HG03175 (cell line): ENCODE data around the gene SLC5A6.
A peak's percentile ranks its signal among the peaks of the same experiment; 100 is the strongest.

Experiments
- ATAC-seq: cut with Tn5 transposase; IDR thresholded peaks from one replicate; pipeline ENCODE4 v1.9.1; 2021; ENCODE audit warnings: mild to moderate bottlenecking, moderate library complexity; ENCODE audit not compliant: unreplicated experiment

The SLC5A6 gene

GRCh38 chr2:27237341-27237945, 25.4 kb upstream of the SLC5A6 start:
- no peak for ATAC-seq

- no peak for ATAC-seq
These were observed 24.6 kb upstream of the SLC5A6 start for GRCh38 chr2:27236626-27237025.

GRCh38 chr2:27236136-27236535, 24.1 kb upstream of the SLC5A6 start:
- ATAC-seq: no peak

- ATAC-seq: no peak
These were observed 21.3 kb upstream of the SLC5A6 start for GRCh38 chr2:27233341-27233740.

- ATAC-seq: no peak
These were observed 19.9 kb upstream of the SLC5A6 start for GRCh38 chr2:27231921-27232320.

GRCh38 chr2:27227501-27227900, 15.4 kb upstream of the SLC5A6 start:
- no peak for ATAC-seq

GRCh38 chr2:27225526-27225925, 13.5 kb upstream of the SLC5A6 start:
- no peak for ATAC-seq

GRCh38 chr2:27223416-27223815, 11.3 kb upstream of the SLC5A6 start:
- ATAC-seq: no peak

- ATAC-seq: no peak
These were observed 10.3 kb upstream of the SLC5A6 start for GRCh38 chr2:27222407-27222806.

- ATAC-seq: no peak
These were observed 9.1 kb upstream of the SLC5A6 start for GRCh38 chr2:27221166-27221565.

GRCh38 chr2:27220091-27220490, 8.0 kb upstream of the SLC5A6 start:
- ATAC-seq: no peak

GRCh38 chr2:27219091-27219490, 7.0 kb upstream of the SLC5A6 start:
- ATAC-seq: no peak

GRCh38 chr2:27218614-27219013, 6.5 kb upstream of the SLC5A6 start:
- ATAC-seq: no peak

- ATAC-seq: peak; percentile 72
These were observed 5.4 kb upstream of the SLC5A6 start, which contains the start of gene CAD for GRCh38 chr2:27217173-27218121. CAD (plus strand) TSS chr2:27217369; CDS start chr2:27217552, 183 bp downstream.

GRCh38 chr2:27216416-27217137, 4.5 kb upstream of the SLC5A6 start:
- ATAC-seq: no peak

GRCh38 chr2:27214941-27215340, 2.9 kb upstream of the SLC5A6 start:
- ATAC-seq: no peak

GRCh38 chr2:27212626-27213471, 781 bp upstream of the SLC5A6 start:
- peak; percentile 17 for ATAC-seq

GRCh38 chr2:27211241-27211942, 676 bp downstream of the SLC5A6 start:
- no peak for ATAC-seq

- ATAC-seq: no peak
These were observed 2.3 kb downstream of the SLC5A6 start for GRCh38 chr2:27209621-27210401.
